HG02973 (cell line): Measurements from ENCODE around the gene SLC30A1.
"Not testable (repeated sequence)": the region's sequence is repeated elsewhere in the genome, so short reads cannot be mapped to it uniquely, and the experiment has no call there.

Experiments used
- ATAC-seq: cut with Tn5 transposase; IDR thresholded peaks from one replicate; pipeline ENCODE4 v1.9.1; 2021; ENCODE audit warnings: moderate library complexity; ENCODE audit not compliant: unreplicated experiment

The SLC30A1 gene, protein sequence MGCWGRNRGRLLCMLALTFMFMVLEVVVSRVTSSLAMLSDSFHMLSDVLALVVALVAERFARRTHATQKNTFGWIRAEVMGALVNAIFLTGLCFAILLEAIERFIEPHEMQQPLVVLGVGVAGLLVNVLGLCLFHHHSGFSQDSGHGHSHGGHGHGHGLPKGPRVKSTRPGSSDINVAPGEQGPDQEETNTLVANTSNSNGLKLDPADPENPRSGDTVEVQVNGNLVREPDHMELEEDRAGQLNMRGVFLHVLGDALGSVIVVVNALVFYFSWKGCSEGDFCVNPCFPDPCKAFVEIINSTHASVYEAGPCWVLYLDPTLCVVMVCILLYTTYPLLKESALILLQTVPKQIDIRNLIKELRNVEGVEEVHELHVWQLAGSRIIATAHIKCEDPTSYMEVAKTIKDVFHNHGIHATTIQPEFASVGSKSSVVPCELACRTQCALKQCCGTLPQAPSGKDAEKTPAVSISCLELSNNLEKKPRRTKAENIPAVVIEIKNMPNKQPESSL

DNA sequence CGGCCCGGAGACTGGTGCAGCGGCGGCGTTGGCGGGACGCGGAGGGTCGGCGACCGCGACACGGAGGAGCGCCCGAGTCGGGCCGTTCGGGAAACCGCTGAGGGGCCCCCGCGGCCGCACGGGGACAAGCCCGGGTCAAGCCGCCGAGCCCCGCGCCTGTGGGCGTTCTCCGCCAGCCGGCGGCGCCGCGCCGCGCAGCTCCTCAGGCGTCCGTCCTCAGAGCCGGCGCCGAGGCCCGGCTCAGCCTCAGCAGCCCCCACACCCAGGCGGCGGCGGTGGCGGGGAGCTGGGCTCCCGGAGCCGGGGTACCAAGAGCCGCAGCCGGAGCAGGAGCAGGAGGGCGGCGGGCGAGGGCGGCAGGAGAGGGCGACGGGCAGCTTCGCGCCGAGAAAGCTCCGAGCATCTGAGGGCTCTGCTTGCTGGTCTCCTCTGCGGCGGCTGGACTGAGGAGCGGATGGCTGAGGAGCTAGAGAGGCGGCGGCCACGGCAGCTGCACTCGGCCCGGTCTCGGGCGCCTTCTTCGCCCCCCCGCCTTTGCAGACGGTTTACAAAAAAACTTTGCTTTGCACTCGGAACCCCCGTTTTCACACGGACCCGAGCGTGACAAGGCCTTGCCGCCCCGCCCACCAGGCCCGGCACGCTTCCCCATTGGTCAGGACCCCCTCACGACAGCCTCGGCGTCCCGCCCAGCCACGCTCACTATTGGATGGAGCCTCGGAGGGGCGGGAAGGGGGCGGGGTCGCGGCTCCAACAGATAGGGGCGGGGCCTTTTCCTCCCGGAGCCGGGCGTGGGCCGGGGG is at the start of gene SLC30A1:
TSS of gene SLC30A1 (minus strand) at position 522 of the 800 bp plus-strand sequence. CDS start 549 bp downstream, outside the sequence.
- peak; percentile 85 for ATAC-seq

DNA sequence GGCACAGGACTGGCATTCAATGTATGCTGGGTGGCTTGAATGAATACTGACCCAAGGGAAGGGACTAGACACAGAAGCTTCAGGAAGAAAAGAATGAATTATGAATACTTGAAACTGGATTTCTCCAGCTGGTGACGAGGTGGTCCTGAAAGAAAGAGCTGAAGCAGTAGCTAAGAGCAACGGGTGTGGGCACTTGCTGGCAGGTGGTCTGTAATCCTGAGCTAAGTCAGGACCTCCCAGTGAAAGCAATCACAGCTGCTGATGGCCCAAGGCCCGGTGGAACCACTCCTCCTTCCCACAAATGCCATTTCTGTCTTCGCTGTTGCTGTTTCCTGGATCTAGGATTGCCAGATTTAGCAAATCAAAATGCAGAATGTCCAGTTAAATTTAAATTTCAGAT is 49.5 kb upstream of the SLC30A1 start:
- ATAC-seq: no peak

DNA sequence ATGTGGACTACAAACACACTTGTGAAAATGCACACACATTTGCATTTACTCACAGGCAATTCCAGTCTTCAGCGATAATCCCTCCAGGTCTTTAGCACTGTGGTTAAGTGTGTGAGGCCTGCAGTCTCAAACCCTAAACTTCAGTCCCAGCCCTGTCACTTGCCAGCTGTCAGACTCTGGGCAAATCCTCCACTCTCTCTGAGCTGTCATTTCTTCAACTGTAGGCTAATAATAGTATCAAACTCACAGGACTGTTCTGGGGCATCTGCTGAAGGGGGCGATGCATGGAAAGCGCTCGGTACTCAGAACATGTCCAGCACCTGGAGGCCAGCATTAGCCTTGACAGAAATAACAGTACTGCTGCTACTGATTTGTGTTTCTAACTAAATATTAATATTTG is 48.3 kb upstream of the SLC30A1 start:
- ATAC-seq: no peak

DNA sequence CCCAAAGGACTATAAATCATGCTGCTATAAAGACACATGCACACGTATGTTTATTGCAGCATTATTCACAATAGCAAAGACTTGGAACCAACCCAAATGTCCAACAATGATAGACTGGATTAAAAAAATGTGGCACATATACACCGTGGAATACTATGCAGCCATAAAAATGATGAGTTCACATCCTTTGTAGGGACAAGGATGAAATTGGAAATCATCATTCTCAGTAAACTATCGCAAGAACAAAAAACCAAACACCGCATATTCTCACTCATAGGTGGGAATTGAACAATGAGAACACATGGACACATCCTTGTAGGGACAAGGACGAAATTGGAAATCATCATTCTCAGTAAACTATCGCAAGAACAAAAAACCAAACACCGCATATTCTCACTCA is 46.9 kb upstream of the SLC30A1 start:
- not testable (repeated sequence) for ATAC-seq

DNA sequence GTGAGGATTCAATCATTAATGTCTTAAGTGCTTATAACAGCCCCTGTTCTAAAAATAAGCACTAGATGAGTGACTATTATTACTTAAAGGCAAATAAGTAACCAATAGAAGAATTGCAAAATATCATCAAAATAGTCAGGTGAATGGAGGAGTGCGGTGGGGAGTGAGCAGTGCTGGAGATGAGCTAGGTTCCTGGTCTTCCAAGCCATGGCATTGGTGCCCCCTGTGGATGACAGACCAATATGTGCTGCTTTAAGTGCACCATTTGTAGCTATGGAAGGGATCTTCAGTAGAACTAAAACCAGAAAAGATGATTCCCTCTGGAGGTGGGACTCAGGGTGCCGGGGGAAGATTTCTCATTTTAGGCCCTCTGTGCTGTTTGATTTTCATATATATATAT is 46.1 kb upstream of the SLC30A1 start:
- no peak for ATAC-seq

DNA sequence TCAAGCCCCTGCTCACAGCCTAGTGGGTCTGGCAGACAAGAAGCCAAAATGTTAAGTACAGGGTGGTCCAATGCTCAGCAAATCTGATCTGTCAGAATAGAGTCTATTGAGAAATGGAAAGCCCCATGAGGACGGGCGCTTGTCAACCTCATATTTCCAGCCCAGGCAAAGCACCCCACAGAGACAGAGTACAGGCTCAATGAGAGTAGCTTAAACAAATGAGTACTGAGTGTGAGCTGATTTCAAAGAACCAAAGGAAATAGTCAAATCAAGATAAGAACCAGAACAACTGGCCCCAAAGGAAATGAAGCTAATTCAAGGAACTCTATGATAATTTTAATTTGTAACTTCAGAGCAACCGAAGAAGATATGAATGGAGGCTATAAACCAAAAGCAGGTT is 44.6 kb upstream of the SLC30A1 start:
- ATAC-seq: no peak

DNA sequence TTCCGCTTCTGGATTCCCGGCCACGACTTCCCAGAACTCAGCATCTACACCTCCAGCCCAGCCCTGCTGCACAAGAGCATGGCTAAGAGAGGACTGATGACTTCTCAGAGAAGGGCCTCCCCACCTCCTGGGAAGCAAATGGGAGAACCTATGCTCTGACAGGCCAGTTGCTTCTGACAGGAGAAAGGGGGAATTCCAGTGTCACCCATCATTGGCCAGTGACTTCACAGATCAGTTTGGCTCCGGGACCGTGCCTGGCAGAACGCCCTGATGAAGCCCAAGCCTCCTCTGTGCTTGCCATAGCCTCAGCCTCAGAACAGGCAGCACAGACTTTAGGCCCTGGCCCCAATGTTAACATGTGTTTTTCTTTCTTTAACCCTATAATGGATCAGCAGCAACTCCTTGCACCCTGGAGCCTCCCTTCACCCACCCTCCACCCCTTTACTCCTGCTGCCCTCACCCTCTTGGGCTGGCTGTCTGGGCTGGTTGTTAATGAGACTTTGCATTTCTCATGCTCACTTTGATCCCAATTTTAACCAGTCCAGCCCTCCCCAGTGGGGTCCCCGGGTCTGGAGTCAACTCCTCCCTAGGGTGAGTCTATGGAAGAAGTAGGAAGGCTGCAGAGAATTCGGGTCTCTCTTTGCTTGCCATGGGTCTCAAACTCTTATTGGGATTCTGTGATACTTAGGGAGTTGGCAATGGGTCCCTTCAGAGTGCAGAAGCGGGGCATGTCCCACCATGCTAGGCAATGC is 42.7 kb upstream of the SLC30A1 start:
- no peak for ATAC-seq

DNA sequence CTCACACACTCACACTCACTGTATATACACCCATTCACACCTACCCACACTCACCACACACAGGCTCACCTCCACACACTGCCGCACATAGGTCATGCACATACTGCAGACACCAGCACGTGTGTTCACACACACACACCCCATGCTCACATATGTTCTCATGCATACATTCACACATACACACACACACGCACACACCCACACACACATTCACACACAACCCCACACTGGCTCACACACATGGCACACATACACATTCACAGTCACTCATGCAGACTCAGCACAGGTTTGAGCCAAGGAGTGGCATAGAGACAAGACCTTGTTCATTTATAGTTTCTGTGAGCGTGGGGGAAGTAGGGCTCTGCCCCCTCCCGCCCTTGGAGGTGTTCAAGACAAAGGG is 41.1 kb upstream of the SLC30A1 start:
- ATAC-seq: no peak

DNA sequence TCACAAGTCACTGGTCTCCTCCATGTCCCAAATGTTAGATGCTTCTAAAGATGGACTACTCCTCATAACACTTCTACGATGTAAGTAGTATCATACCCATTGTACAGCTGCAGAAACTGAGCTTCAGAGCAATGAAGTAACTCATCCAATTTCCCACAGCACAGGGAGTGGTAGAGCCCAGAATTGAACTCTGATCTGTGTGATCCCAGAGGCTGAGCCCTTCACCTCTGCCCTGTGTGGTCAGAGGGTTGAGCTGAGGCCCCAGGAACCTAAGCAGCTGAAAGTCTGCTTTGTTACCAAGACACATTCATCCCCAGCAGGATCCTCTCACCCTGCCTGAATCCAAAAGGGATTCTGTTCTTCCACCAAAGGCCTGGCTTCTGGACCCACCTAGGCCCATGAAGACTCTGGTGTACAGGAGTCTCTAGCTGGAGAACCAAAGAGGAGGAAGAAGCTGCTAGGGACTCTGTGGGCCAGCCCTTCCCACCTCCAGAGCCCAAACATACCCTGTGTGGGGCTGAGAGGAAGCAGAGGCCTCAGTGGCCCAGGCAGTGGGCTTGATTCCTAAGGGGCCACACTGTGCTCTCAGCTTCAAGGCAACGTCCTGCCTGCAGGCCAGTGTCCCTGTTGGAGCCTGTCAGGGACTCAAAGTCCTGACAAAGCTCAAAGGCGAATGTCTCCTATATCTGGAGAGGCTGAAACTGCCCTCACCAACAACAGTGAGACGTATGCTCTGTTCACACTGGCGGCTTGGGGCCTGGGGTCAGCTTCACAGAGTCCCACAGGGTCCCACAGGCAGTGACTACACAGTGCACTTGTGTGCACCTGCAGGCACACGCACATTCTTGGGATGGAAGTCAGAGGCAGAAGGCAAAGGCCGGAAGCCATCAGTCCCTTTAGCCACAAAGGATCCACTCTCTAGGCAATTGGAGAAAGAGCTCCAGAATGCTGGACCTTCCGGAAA is 40.4 kb upstream of the SLC30A1 start:
- ATAC-seq: no peak

DNA sequence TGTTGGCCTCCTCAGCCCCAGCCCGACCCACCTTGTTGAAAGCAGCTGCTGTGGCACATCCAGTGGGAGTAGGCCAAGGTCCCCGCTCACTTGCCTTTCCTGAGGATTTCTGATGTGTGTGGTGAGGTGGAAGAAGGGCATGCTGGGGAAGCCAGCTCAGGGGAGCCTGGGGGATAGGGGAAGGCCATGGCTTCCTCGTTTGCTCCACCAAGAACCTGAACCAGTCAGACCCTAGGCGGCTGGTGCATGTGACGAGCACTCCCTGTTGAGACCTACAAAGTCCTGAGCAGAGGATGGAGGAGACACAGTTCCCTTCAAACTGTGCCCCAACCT is 38.0 kb upstream of the SLC30A1 start:
- no peak for ATAC-seq

DNA sequence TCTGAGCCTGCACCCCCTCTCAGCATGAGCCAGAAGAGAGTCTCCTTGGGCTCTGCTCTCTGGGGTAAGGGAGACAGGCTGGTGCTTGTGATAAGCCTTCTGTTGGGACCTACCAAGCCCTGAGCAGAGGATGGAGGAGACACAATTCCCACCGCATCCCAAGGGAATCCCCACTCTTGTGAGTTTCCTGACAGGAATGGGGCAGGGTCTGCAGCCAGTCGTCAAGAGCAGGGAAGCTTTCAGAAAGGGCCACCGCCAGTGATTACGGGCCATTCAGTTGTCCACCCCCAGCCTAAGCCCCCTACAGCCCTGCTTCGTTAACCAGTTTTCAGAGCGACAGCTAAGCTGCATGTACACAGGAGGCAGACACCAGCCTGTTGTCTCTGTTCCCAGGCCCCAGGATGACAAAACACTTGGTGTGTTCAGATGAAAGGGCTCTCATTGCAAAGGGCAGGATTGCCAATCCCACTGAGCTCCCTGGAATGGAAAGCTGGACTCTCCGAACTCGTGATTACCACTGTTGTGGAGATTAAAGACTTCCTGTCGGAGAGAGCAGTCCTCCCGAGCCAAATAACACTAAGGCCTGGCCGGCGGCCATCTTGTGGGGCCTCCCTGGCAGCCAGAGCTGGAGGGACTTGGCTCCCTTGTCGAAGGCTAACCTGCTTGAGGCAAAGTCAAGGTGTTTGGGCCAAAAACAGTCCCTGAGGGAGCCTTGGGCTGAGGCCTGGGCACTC is 37.4 kb upstream of the SLC30A1 start:
- no peak for ATAC-seq

DNA sequence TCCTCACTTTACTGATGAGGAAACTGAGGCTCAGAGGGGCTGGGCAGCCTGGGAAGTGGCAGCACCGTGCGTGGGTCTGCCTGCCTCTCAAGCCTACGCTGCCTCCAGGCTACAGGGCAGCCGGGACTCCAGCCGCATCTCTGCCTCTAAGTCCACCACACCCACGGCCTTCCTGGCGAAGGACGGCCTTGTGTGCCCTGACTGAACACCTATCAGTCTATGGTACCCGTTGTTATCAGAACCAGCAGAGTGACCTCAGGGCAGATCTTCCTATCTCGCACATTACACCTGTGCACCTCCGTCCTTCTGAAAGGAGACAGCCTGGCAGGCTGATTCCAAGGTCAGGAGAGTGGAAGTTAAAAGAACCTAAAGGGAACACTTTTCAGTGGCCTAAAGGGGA is 35.7 kb upstream of the SLC30A1 start:
- ATAC-seq: no peak

DNA sequence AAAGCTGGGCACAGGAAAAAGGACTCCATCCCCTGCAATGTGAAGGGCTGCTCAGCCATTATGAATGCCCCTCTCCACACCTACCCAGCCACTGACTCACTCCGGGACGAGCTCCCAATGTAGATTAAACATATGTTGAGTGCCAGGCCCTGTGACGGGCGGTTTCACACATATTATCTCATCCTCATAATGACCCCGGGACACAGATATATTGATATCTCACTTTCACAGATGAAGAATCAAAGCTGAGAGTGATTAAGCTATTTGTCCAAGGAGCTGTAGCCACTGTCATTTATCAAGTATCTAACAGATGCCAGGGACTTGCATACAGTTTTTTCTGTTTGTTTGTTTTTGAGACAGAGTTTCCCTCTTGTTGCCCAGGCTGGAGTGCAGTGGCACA is 35.0 kb upstream of the SLC30A1 start:
- no peak for ATAC-seq

DNA sequence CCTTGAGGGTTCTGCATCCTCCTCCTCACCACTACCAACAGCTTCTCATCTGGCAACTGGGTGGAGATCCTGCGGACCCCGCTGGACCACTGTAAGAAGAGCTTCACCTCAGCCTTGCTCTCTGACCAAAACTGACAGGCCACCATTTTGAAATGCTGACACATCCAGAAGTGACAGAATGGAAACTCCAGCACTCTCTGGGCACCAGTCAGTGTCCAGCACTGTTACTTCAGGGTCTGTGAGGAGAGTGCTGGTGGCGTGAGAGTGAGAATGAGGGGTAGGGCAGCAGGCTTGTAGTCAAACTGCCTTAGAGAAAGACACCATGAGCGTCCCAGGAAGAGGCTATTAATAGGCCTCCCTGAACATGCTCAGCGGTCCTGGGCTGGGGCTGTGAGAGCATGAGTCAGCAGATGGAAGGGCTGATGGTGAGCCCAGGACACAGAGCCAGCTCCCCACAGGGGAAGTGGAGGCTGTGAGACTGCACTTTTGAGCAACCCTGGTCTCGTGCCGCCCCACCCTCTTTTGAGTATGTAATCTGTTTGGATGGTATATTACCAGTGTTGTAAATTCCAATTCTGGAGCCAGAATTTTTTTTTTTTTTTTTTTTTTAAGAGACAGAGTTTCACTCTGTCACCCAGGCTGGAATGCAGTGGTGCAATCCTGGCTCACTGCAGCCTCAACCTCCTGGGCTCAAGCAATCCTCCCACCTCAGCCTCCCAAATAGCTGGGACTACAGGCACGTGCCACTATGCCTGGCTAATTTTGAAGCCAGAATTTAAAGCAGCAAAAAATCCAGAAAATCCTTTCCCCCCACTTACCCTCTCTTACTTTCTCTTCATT is 34.4 kb upstream of the SLC30A1 start:
- ATAC-seq: no peak

DNA sequence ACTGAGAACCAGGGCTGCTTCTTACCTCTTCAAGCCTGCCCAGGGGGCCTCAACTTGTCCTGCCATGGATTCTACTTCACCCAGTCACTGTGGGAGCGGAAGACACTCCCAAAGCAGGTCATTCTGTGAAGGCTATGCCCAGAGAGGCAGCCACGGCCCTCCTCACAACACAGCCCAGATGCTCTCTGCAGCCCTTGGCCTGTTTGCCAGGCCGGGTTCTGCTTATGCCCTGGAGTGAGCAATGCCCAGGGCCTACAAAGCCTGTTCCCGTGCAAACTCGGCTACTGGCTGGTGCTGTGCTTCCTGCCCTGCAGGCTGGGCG is 33.8 kb upstream of the SLC30A1 start:
- ATAC-seq: no peak

DNA sequence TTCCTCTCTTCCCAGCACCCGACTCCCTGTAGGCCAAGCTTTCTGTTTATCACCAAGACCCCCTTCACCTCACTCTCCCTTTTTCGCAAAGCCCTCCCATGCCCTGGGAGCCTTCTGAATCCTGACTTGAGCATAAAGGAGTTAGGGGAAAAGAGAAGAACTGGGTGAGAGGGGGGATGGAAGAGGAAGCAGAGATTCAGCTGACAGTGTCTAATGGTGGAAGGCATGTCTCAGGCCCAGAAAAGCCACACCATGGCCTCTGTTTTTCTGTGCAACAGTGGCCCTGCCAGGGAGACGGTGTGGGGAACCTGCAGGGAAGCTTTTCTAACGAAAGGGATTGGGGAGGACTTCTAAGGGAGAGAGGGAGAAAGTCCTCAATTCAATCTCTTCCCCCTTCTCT is 32.9 kb upstream of the SLC30A1 start:
- no peak for ATAC-seq

DNA sequence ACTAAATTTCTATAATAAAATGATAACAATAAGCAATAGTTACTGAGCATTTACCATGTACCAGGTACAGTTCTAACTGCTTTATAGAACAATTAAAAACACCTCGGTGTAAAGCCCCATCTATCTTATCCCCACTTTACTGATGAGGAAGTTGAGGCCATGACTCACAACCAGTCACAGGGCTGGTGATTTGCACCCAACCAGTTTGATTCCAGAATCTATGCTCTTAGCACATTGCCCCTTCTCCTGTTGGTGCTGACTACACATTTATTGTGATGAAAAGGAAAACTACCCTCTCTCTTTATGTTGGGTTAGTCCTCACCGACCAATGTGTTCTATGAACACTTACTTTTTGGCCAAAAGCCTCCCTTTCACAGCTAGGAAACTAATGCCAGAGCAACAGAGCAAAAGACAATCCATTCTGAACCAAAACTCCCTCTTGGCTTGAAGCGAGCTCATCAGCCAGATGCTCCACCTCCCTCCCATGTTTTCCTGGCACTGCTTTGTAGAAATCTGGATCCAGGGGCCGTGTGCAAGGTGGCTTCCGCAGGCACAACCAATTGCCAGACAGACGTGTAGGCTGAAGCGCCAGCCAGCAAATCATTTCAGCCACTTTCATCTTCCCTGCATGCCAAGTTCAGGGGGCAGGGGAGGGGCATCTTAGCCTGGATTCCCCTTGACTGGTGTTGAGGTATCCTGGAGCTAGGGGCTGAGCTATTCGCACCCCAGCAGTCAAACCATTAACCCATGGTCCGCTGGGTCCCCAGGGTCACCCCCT is 32.0 kb upstream of the SLC30A1 start:
- ATAC-seq: no peak
